Thyroid gland (tissue), 4 donors: Measurements from ENCODE around the gene CARMIL1. TPM values are rescaled to one million over a fixed set of nuclear protein-coding genes. Genes with fewer than 3 reads are reported as not detected.

Source experiments
- DNase-seq, 2 donors: peaks; one replicate each; pipeline ENCODE4 v3.0.0-alpha.2; 2019
- H3K27ac ChIP-seq, 3 donors: fragments of 200-600 bp; sonication (generic); 1 replicate in 2 of 3; 2 replicates in 1 of 3; pipeline ENCODE4 v1.5.1; 2016 to 2019; ENCODE audit warnings: mild to moderate bottlenecking in 1 of 3, moderate library complexity in 1 of 3
- H3K27me3 ChIP-seq: fragments of 200-600 bp; sonication (generic); one replicate; pipeline ENCODE4 v1.5.1; 2019
- H3K36me3 ChIP-seq, 2 donors: fragments of 200-600 bp; sonication (generic); one replicate each; pipeline ENCODE4 v1.5.1; 2016 to 2019
- H3K4me1 ChIP-seq, 2 donors: fragments of 200-600 bp; sonication (generic); one replicate each; pipeline ENCODE4 v1.5.1; 2017 to 2019
- H3K4me3 ChIP-seq, 3 donors: fragments of 200-600 bp; sonication (generic); replicated peaks in 1 of 3; 1 replicate in 2 of 3; 2 replicates in 1 of 3; pipeline ENCODE4 v1.5.1; 2016; ENCODE audit warnings: mild to moderate bottlenecking in 1 of 3
- H3K9me3 ChIP-seq: fragments of 200-600 bp; sonication (generic); one replicate; pipeline ENCODE4 v1.5.1; 2017
- POLR2A ChIP-seq, 2 donors: fragments of 450-650 bp; IDR thresholded peaks; one replicate each; pipeline ENCODE4 v1.6.1; 2017; ENCODE audit warnings: antibody characterized with exemption in 2 of 2, mild to moderate bottlenecking in 2 of 2, moderate library complexity in 1 of 2
- WGBS, 2 donors: methylation state at CpG; one replicate each; pipeline ENCODE4 v1.1.5; 2017; 5-methylcytosine and 5-hydroxymethylcytosine counted together
- intact Hi-C: fragments of 100-400 bp; cut with DNase I; formaldehyde crosslinking; loops from one replicate; pipeline ENCODE4 v1.15.1; 2023
- total RNA-seq, 4 donors: library from RNA; depleted of rRNA; stranded (reverse); fragments of >200 nt; gene quantifications; one replicate each; pipeline ENCODE4 v1.2.3, GENCODE V29; 2016
- TF ChIP-seq, protein P1 (sequence below), 6 experiments: fragments of 200-600 bp in 3 of 6; fragments of 450-650 bp in 3 of 6; sonication (generic) in 3 of 6; IDR thresholded peaks; one replicate each; pipeline ENCODE4 v1.5.1; 2016 to 2019; ENCODE audit warnings: antibody characterized with exemption in 6 of 6, mild to moderate bottlenecking in 2 of 6, inconsistent platforms in 1 of 6, moderate library complexity in 1 of 6

Gene CARMIL1
- total RNA-seq, 4 donors from 2014 or later, result 24.7 to 34.4 (median 30.7) TPM

DNA sequence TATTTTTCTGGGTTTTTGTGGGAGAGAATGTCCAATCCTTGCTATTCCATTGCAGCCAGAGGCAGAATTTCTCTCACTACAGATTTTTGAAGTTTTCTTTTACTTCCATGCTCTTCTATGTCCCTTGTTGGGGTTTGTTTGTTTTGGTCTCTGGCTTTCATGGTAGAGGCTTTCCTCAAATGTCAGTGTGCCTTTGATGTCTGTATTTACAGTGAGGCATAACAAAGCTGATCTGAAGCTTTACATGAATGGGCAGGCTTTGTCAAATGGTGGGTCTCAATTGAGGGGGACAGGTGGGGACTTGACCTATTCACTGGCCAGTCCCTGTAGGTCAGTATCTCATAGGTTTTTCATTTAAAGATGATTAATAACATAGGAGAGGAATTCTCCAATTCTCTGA is 8.6 kb upstream of the CARMIL1 start:
- Histone ChIP-seq H3K36me3 (no peaks in the 10 kb centered on the region), H3K9me3 (no peaks in the 10 kb centered on the region), H3K4me3 (no peak overlapping the region), H3K27me3 (no peaks in the 10 kb centered on the region), H3K27ac (no peak overlapping the region), H3K4me1 (no peaks in the 10 kb centered on the region)
- DNase-seq, result no peak
- intact Hi-C loops, result no loop called here
- no peak for TF ChIP-seq POLR2A (IDR thresholded peaks at IDR 0.05)
- TF ChIP-seq, protein P1, sequence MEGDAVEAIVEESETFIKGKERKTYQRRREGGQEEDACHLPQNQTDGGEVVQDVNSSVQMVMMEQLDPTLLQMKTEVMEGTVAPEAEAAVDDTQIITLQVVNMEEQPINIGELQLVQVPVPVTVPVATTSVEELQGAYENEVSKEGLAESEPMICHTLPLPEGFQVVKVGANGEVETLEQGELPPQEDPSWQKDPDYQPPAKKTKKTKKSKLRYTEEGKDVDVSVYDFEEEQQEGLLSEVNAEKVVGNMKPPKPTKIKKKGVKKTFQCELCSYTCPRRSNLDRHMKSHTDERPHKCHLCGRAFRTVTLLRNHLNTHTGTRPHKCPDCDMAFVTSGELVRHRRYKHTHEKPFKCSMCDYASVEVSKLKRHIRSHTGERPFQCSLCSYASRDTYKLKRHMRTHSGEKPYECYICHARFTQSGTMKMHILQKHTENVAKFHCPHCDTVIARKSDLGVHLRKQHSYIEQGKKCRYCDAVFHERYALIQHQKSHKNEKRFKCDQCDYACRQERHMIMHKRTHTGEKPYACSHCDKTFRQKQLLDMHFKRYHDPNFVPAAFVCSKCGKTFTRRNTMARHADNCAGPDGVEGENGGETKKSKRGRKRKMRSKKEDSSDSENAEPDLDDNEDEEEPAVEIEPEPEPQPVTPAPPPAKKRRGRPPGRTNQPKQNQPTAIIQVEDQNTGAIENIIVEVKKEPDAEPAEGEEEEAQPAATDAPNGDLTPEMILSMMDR (IDR thresholded peaks at IDR 0.05), result no peak

DNA sequence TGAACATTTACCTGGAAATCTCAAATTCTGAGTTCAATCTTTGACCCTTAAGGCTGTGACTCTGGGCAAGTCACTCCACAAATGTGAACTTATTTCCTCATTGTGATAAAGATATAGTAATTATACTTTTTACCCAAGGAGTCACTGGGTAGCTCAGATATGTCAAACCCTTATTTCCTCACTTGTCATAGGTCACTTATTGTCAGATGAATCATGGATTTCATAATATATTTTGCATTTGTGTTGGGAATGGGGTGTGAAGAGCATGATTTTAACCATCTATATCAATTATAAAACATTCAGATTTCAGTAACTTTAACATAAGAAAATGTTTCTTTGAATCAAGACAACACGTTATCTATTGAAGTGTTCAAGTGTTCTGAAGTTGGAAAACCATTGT is 3.7 kb upstream of the CARMIL1 start:
- intact Hi-C loops, result loop anchor here (5.0 kb wide), 1 partner anchor 212 kb away; no protein-coding TSS in a partner anchor

DNA sequence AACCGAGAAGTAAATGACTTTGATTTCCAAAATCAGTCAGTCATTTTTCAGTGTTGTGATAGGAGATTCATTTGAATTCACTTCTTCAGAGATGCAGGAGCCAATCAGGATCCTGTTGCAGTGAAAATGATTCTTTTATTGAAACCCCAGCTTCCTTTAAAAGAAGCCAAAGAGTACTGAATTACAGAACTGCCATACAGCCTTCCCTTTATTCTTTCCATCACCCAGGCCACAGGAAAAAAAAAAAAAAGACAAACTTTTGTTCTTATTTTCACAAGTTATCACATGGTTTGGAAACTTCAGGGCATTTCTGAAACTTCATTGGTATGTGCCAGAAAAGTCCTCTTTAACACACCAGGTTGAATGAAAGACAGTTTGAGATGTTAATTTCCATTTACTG is 1.8 kb upstream of the CARMIL1 start:
- DNase-seq, result no peak
- H3K36me3 ChIP-seq, result no peaks in the 10 kb centered on the region
- H3K9me3 ChIP-seq, result no peaks in the 10 kb centered on the region
- H3K27me3 ChIP-seq, result no peaks in the 10 kb centered on the region
- H3K4me3 ChIP-seq, result no peak overlapping the region
- TF ChIP-seq POLR2A (IDR thresholded peaks at IDR 0.05), result no peak
- TF ChIP-seq, protein P1 (IDR thresholded peaks at IDR 0.05), result no peak
- H3K4me1 ChIP-seq, result peaks cover 5 to 14% of the 10 kb centered on the region in 2 donors
- 96 to 100% methylated on average over 1 of the region's 1 CpG for WGBS, 2 donors
- no peak overlapping the region for H3K27ac ChIP-seq
- intact Hi-C loops, result loop anchor here (5.0 kb wide), 1 partner anchor 210 kb away; no protein-coding TSS in a partner anchor

More for the DNA sequence above, 3.7 kb upstream of the CARMIL1 start:
- H3K9me3 ChIP-seq, result no peaks in the 10 kb centered on the region
- WGBS, 2 donors, result 95 to 96% methylated on average over 1 of the region's 1 CpG
- TF ChIP-seq, protein P1 (IDR thresholded peaks at IDR 0.05), result no peak
- no peak for TF ChIP-seq POLR2A (IDR thresholded peaks at IDR 0.05)
- H3K4me1 ChIP-seq, result peaks cover 5 to 14% of the 10 kb centered on the region in 2 donors
- H3K27ac ChIP-seq, result no peak overlapping the region
- H3K36me3 ChIP-seq, result no peaks in the 10 kb centered on the region
- DNase-seq, result no peak
- H3K4me3 ChIP-seq, result no peak overlapping the region
- no peaks in the 10 kb centered on the region for H3K27me3 ChIP-seq

DNA sequence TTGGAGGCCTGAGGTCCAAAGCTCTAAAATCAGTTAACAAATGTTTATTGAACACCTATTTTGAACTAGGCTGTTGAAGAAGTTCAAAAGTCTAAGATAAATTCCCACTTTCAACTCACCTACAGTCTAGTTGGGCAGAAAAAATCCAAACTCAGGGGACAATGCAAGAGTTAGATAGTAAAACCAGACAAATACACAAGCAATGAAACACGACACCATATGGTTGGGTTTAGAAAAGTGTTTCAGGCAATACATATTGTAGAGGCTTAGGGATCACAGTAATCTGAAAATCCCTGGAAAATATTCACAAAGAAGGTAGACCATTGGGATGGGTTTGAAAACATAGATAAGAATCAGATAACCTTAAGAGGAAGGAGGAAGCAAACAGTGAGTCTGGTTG is 1.3 kb upstream of the CARMIL1 start:
- Histone ChIP-seq H3K4me1 (peaks cover 5 to 14% of the 10 kb centered on the region in 2 donors), H3K27me3 (no peaks in the 10 kb centered on the region), H3K4me3 (no peak overlapping the region), H3K27ac (no peak overlapping the region), H3K36me3 (no peaks in the 10 kb centered on the region), H3K9me3 (no peaks in the 10 kb centered on the region)
- no peak for DNase-seq
- no peak for TF ChIP-seq POLR2A (IDR thresholded peaks at IDR 0.05)
- TF ChIP-seq, protein P1 (IDR thresholded peaks at IDR 0.05), result no peak
- intact Hi-C loops, result loop anchor here (5.0 kb wide), 1 partner anchor 209 kb away; no protein-coding TSS in a partner anchor
- WGBS, 2 donors, result 95 to 100% methylated on average over 1 of the region's 1 CpG

DNA sequence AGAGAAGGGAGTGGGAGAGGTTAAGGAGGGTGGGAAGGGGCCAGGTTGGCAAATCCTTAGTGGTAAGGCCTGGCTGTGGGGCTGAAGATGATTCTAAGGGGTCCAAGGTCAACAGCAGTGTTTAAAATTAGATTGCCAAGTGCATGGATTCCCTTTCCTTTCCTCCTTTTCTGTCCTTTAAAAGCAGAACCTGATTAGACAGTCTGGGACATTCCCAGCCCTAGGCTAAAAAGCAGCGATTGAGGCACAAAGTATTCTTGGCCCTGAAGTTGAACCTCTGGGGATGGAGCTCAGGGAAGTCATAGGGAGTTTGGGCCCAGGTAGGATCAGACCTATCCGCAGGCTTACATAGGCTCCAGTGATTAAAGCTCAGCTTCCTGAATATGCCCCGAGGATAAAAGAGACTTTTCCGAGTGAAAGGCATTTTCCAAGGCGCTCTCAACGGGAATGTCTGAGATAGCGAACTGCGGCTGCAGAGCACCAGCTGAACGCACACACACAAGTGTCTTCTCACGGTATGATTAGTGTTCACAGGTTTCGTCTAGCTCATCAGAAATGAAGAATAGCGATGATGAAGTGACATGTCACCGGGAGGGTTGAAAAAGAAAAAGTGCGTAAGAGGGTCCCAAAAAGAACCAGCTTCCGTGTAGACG is 787 bp upstream of the CARMIL1 start:
- no peaks in the 10 kb centered on the region for H3K9me3 ChIP-seq
- intact Hi-C loops, result loop anchor here (5.0 kb wide), 1 partner anchor 209 kb away; no protein-coding TSS in a partner anchor
- H3K27me3 ChIP-seq, result no peaks in the 10 kb centered on the region
- TF ChIP-seq POLR2A (IDR thresholded peaks at IDR 0.05), result no peak
- TF ChIP-seq, protein P1 (IDR thresholded peaks at IDR 0.05), result no peak
- H3K27ac ChIP-seq, result peak overlapping the region in 2 of 3 donors; percentile 64 to 86
- H3K36me3 ChIP-seq, result no peaks in the 10 kb centered on the region
- peaks cover 5 to 14% of the 10 kb centered on the region in 2 donors for H3K4me1 ChIP-seq
- no peak for DNase-seq
- WGBS, 2 donors, result 3 to 8% methylated on average over 16 of the region's 16 CpGs
- H3K4me3 ChIP-seq, result peak overlapping the region in 2 of 3 donors; percentile 84 to 88
